Activated CD4-positive, alpha-beta T cell treated with anti-CD3 and anti-CD28 coated beads for 4 hours (primary cell): Measurements from ENCODE around the gene SRXN1.

Experiments
- DNase-seq, 2 donors: peaks; one replicate each; pipeline ENCODE4 v3.0.0-alpha.2; 2020

SRXN1 gene

DNA sequence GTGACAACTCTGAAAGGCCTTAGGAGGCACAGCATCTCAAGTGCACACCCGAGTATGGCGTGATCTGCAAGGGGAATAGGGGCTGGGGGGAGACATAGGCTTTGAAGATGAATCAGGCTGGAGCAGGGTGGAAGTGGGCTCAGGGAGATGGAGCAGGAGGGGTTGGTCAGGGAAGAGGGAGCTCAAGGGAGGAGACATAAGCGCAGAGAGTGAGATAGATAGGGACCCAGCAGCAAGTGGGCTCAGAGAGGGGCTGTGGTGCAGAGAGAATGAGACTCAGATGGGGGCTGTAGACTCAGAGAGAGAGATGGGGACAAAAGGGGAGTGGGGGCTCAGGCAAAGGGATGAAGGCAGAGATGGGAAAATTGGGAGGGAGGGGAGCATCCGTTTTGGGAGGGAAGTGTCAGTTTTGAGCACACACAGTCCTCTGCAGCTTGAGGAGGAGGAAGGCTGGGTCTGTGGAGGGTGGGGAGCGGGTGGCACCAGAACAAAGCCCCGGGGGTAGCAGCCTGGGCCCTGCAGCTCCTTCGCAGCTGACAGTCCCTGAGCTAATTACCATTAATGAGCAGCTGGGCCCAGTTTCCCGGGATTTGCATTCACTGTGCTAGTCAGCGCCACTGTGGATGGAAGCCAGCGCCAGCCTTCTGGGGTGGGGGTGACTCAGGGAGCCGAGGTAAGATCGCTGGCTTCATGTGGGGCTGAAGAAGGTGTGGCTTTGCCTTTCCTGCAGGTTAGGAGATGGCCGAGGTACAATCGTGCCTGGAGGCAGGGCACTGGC lies 18.7 kb downstream of the SRXN1 start:
- no peak for DNase-seq

DNA sequence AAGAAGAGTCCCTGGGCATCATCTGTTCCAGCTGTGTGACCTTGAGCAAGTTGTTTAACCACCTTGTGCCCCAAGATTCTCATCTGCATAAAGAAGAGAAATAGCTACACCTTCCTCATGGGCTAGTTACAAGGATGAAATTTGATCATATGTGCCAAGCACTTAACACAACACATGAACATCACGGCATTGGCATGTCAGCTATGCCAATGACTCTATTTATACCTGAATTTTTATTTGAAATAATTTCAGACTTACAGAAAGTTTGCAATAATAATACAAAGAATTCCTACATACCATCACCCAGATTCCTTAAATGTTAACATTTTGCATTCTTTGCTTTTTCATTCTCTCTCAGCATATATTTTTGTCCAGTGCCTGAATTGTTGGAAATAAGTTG lies 21.9 kb downstream of the SRXN1 start:
- no peak for DNase-seq

DNA sequence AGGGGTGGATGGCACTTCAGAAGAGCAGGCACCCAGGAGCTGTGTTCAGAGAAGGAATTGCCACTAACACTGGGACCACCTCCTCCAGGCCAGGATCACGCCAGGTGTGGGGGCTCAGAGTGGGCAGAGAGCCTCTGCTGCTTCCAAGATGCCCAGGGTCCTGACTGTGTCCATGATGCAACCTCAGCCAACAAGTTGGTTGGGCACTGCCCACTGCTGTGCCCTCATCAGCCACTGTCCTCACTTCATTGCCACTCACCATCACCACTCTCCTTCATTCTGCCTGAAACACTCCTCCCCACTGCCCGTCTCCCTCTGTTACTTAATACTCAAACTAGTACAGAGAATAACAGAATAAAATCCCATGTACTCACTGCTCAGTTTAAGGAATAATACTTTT lies 26.4 kb downstream of the SRXN1 start:
- DNase-seq = no peak

DNA sequence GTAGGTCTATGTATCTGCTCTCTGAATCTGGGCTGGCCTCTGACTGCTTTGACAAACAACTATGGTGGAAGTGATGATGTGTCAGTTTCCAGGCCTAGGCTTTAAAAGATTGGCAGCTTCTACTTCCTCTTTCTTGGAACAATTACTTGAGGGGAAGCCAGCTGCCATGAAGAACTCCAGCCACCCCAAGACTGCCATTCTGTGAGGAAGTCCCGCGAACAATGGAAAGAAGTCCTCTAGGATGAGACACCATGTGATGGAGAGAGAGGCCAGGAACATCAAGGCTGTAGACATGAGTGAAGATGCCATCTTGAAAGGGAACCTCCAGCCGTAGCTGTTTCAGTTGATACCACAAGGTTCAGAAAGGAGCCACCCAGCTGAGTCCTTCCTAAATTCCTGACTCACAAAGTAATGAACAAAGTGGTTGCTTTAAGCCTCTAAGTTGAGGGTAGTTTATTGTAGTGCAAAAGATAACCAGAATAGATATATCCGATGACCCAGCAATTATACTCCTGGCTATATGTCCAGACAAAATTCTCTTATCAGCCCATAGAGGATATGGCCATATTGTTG lies 27.6 kb downstream of the SRXN1 start:
- DNase-seq = no peak

DNA sequence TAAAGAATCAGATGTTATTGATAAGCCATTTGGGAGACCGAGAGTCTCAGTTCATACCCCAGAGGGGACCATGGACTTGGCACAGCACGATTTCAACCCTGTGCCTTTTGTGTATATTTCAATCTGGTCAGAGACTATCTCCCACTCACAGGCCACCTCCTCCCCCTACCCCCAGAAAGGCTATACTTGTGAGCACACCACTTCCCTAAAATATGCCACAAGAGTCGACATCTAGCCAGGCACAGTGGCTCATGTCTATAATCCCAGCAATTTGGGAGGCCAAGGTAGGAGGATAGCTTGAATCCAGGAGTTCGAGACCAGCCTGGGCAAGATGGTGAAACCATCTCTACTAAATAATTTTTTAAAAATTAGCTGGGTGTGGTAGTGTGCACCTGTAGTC lies 29.3 kb downstream of the SRXN1 start:
- no peak for DNase-seq

DNA sequence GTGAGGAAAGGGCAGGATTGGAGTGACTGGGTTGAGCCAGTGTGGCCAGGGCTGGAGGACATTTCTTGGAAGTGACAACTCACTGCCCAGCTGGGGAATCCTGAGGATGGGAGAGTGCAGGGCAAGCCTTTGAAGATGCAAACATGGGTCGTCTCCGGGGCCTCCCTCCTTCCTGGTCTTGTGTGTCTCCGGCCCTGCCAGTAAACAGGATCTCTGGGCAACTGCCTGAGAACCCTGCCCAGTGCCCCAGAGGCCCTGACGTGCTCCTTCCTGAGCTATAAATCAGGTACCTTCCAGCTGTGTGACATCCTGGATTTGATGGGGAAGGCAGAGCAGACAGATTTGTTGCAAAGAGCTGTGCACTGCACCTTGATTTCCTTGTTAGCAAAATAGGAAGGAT lies 30.0 kb downstream of the SRXN1 start:
- no peak for DNase-seq

DNA sequence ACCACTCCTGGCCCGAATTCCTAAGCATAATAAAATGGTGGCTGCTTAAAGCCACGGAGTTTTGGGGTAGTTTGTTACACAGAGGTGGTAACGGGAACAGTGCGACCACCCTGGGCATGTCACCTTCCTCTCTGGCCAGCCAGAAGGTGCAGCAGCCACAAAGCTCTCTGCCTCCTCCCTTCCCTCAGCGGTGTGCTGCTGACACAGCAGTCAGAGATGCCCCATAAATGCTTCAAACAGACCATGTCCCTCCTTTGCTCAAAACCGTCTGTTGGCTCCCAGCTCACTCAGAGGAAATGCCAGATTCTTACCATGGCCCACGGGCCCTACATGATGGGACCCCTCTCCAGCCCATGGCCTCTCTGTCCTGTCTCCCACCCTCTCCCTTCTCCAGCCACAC lies 30.8 kb downstream of the SRXN1 start:
- no peak for DNase-seq

DNA sequence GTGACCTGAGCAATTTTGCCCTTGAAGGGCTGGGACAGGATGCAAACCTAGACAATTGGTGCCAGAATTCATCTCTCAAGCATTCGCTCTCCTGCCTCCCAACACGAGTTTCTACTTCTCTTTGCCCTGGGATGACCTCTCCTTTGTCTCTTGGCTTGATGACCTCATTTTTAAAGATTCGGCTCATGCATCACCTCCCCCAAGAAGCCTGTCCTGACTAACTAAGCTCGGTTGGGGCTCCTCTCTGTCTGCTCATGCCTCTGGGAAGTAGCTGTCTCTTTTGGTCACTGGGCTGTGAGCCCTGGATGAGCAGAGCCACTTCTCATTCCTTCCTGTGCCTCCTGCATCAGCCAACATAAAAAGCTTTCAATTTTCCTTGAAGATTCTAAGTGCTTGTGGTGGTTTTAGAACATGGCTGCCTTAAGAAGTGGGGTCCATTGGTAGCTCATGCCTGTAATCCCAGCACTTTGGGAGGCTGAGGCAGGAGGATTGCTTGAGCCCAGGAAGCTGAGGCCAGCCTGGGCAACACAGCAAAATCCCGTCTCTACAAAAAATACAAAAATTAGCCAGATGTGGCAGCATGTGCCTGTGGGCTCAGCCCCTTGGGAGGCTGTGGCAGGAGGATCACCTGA lies 31.8 kb downstream of the SRXN1 start:
- DNase-seq = no peak

GRCh38 chr20:620246-620645 lies 32.8 kb downstream of the SRXN1 start:
- no peak for DNase-seq

DNA sequence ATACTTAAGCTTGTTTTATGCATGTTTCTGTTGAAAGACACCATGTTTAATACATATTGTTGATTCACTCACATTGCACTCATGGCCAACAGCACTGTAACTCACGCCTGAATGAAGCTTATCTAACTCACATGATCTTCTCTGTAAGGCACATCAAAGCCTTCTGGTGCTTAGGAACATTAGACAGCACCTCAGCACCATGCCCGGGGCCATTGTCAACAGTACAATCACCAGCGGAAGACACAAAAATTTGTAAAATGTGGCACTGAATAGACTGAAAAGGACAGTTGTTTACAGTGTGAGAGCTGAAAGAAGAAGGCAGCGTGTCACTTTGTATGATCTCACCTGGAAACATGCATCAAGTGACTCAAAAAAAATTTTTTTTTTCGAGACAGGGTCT lies 34.0 kb downstream of the SRXN1 start:
- DNase-seq = no peak

DNA sequence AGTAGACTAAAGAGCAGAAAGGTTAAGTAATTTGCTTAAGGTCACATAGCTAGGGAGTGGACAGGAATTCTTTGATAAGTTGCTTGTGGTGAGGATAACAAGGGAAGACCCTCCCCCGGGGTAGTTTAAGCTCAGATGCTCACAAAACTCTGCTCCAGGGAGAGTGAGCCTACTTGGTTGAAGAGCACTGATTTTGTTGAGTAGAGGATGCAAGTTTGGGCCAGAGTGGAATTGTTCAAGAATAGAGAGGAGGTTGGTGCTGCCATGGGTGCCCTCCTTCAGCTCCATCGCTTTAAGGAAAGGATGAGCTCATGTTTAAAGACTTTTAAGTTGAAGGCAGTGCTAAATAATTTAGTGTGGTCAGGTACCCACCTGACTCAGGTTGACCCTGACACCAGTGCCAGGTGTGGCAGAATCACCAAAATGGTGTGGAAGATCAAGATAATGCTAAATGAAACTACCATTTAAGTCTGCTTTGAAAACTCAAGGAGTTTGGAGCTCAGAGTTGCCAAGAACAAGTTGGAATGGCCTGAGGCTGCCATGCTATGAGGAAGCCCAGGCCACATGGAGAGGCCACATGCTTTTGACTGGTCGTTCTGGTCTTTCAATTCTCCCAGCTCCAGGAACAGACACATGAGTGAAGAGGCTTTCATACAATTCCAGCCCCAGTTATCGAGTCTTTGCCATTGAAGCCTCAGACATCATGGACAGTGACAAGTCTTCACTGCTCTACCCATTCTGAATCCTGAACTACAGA lies 34.9 kb downstream of the SRXN1 start:
- DNase-seq = no peak

DNA sequence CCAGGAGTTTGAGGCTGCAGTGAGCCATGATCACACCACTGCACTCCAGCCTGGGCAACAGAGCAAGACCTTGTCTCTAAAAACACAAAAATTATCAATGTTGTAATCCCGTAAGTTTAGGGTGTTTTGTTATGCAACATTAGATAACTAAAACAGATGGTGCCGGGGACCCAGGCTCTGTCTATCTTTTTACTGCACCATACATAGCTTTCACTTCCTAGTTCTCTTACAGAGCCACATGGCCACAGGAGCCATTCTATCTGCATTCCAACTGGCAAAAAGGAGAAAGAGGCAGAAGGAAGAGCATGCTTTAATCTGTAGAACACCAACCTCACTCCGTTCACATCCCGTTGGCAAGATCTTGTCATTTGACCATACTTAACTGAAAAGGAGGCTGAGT lies 37.5 kb downstream of the SRXN1 start:
- no peak for DNase-seq

GRCh38 chr20:611843-612185 lies 41.2 kb downstream of the SRXN1 start:
- no peak for DNase-seq

DNA sequence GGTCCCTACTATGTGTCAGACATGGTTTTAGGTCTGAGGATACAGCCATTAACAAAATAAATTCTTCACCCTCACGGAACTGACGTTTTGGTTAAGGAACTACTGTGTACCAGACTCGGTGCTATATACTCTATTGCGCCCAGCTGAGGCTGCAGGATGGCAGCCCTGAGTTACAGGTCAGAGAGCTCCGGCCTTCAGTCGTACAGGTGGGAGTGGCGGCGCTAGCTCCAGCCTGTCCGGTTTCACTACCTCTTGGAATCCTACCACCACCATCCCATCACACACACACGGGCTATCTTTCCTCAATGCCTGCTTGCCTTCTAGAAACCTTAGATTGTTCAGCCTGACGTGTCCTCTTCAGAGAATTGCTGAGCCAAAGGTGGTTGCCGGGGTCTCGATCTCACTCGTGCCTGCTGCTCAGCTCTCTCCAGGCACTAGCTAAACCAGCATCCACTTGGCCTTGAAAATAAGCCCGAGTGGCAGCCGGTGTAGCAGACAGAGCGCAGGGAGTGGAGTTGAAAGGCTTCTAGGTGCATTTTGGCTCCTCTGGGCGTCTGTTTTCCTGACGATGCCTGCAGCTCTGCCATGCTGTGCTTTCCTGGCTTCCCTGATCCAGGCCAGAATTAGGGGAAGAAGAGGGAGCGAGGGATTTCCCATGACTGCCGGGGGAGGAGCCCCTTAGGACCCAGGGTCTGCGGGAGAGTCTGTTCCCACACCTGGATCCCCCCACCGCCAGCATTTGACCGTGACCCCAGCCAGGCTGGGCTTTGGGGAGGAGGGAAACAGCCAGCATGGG lies 41.8 kb downstream of the SRXN1 start:
- no peak for DNase-seq

DNA sequence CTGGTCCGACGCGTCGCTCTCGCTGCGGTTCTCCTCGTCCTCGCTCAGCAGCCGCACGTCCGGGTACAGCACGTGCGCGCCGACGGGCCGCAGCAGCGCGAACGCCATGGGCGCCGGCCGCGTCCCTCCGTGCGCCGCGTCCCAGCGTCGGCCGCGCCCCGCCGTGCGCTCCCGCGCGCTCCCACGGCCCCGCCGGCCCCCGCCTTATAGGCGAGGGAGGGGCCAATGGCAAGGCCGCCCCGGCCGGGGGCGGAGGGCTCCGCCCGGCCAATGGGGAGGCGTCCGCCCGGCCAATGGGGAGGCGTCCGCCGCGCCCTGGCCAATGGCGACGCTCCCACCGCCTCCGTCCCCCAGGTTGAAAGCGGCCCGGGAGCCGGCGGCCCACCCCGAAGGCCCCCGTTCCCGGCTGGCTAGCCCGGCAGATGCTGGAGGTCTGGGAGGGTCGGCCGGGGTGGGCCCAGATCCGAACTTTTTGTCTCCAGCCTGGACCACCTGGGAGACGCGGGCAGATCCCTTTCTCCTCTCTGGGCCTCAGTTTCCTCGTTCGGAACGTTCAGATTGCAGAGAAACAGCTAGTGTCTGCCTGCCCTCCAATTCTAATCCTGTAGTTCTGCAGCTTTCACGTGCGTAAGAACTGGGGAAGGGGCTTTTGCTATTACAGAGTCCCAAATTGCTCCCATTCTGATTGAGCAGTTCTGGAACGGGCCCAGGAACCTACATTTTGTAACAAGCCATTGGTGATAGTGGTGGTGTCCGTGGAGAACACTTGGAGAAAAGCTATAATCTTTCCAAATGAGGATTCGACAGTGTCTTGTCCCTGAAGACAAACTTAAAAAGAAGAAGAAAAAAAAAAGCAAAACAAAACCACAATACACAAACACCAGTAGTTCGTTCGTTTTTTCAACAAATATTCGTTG lies 42.6 kb downstream of the SRXN1 start, which contains the start of gene TCF15:
Gene TCF15 (minus strand): TSS at position 180 of the 917 bp plus-strand sequence. CDS start 72 bp downstream, at position 108.
- DNase-seq = no peak

DNA sequence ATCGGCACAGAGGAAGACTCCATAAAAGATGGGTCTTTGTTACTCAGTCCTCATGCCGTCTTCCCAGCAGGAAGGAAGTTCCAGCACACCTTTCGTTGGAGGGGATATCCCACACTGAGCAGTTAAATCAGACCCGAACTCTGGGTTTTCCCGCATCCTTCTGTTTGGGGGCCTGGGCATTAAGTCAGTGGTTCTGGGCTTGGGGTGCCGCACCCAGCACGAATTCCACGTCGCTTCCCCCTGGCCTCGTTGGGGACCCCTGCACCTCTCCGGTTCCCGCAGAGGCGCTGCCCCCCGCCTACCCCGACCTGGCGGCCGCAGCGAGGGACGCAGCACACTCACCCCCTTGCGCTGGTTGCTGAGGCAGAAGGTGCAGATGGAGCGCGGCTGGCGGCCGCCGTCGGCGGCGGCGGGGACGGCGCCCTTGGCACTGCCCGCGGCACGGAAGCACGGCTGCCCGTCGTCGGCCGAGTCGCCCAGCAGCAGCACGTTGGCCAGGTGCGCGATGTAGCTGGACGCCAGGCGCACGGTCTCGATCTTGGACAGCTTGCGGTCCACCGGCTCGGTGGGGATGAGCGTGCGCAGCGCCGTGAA lies 43.5 kb downstream of the SRXN1 start:
- no peak for DNase-seq

GRCh38 chr20:608970-609369 lies 44.0 kb downstream of the SRXN1 start:
- DNase-seq = no peak

DNA sequence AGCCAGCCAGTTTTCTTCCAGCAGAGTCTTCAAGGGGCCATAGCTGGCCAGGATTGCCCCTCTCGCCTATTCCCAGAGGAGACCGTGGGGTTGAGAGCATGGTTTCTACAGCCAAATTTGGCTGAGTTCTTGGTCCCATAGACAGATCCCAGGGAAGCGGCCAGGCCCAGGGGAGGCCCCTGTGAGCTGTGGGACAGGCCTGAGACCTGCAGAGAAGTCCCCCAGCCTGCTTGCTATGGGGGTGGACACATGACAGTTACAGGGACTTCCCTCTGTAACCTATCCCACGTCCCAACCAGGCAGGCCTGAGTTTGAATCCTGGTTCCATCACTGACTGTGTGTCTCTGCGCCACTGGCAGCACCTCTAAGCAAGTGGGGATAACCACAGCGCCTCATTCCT lies 45.5 kb downstream of the SRXN1 start:
- no peak for DNase-seq

- DNase-seq = no peak
Measured at GRCh38 chr20:605237-605636, 47.8 kb downstream of the SRXN1 start.

DNA sequence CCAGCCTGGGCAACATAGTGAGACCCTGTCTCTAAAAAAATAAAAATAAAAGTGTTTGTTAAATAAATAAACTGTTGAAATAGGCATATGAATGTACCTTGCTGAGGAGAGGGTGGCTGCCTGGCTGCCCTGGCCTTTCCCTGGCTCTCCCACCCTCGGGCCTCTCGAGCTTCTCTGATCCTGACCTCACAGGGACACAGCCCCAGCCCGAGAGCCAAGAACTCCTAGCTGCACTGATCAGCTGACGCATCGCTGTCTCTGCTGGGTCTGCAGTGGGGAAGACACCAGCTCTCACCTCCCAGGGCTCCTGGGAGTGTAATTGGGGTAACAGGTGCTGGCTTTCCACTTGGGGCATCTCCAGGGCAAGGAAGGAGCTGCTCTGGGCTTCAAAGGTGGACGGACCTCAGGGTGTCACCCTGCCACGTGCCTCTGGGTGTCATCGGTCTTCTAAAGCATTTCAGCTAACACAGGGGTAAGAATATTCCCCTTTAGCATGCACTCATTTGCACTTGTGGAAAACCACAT lies 49.8 kb downstream of the SRXN1 start:
- DNase-seq = no peak
